K562 (cell line): ENCODE results near the gene FAM234A. TPM values are rescaled to one million over a fixed set of nuclear protein-coding genes. Genes with fewer than 3 reads are reported as not detected.

Source experiments
- CBFA2T2 ChIP-seq: fragments of 450-650 bp; conservative IDR thresholded peaks from 2 replicates; pipeline ENCODE4 v1.6.1; 2017; ENCODE audit warnings: mild to moderate bottlenecking
- CBX1 ChIP-seq: sonication (generic); IDR thresholded peaks from 2 replicates; pipeline ENCODE4 v1.6.1; 2016; ENCODE audit warnings: antibody characterized with exemption, low read depth, mild to moderate bottlenecking
- CHD1 ChIP-seq: fragments of 200-600 bp; sonication (generic); IDR thresholded peaks from one replicate; pipeline ENCODE4 v1.6.1; 2012; ENCODE audit warnings: mild to moderate bottlenecking, moderate library complexity, low read length, inconsistent platforms
- FOXA3 ChIP-seq, 2 experiments: fragments of 450-650 bp in 1 of 2; sonication (generic) in 1 of 2; formaldehyde crosslinking; IDR thresholded peaks in 1 of 2; conservative IDR thresholded peaks in 1 of 2; 2 replicates each; pipeline versions ENCODE4 v1.4.0 to v1.8.0; 2020 to 2022; ENCODE audit warnings: mild to moderate bottlenecking in 2 of 2, missing genetic modification reagents in 1 of 2
- GTF2A2 ChIP-seq: IDR thresholded peaks from 2 replicates; pipeline ENCODE4 v1.6.1; 2016; ENCODE audit warnings: mild to moderate bottlenecking, missing genetic modification characterization, missing compliant biosample characterization
- HLTF ChIP-seq: fragments of 450-650 bp; IDR thresholded peaks from 2 replicates; pipeline ENCODE4 v1.6.1; 2016
- KDM5B ChIP-seq: fragments of 200-600 bp; sonication (generic); IDR thresholded peaks from 2 replicates; pipeline ENCODE4 v1.6.1; 2012; ENCODE audit warnings: low read depth, mild to moderate bottlenecking, moderate library complexity, low read length, control low read depth, inconsistent platforms; ENCODE audit not compliant: insufficient replicate concordance
- LEF1 ChIP-seq: fragments of 450-650 bp; IDR thresholded peaks from 2 replicates; pipeline ENCODE4 v1.6.1; 2016; ENCODE audit warnings: mild to moderate bottlenecking
- MECOM ChIP-seq: fragments of 250-450 bp; sonication (Bioruptor Pico); IDR thresholded peaks from 2 replicates; pipeline ENCODE4 v1.8.0; 2022; ENCODE audit warnings: inconsistent platforms
- MXD1 ChIP-seq: fragments of 250-450 bp; sonication (Bioruptor Pico); IDR thresholded peaks from 2 replicates; pipeline ENCODE4 v1.8.0; 2021; ENCODE audit warnings: borderline replicate concordance, mild to moderate bottlenecking, moderate library complexity; ENCODE audit not compliant: poor library complexity, severe bottlenecking
- NFE2 ChIP-seq: IDR thresholded peaks from 2 replicates; pipeline ENCODE4 v1.6.1; 2014; ENCODE audit warnings: antibody characterized with exemption, low read depth
- NR2C2 ChIP-seq, 2 experiments: fragments of 200-800 bp in 1 of 2; sonication (Bioruptor generic) in 1 of 2; sonication (generic) in 1 of 2; formaldehyde crosslinking in 1 of 2; IDR thresholded peaks; 2 replicates each; pipeline versions ENCODE4 v1.6.1 to v1.8.0; 2016 to 2022; ENCODE audit warnings: mild to moderate bottlenecking in 1 of 2, missing compliant biosample characterization in 1 of 2, missing genetic modification characterization in 1 of 2, missing genetic modification reagents in 1 of 2
- PHF21A ChIP-seq: fragments of 450-650 bp; IDR thresholded peaks from 2 replicates; pipeline ENCODE4 v1.6.1; 2017; ENCODE audit warnings: low read depth, borderline replicate concordance
- PRMT5 ChIP-seq: sonication (generic); formaldehyde crosslinking; IDR thresholded peaks from 2 replicates; pipeline ENCODE4 v1.5.0; 2020; ENCODE audit warnings: missing genetic modification reagents
- SNIP1 ChIP-seq: fragments of 450-650 bp; IDR thresholded peaks from 2 replicates; pipeline ENCODE4 v1.7.1; 2017; ENCODE audit warnings: low read depth, mild to moderate bottlenecking
- SP1 ChIP-seq: sonication (generic); formaldehyde crosslinking; IDR thresholded peaks from 2 replicates; pipeline ENCODE4 v1.8.1; 2022; ENCODE audit warnings: mild to moderate bottlenecking, missing genetic modification reagents
- SRSF1 ChIP-seq: fragments of 200-400 bp; formaldehyde crosslinking; IDR thresholded peaks from 2 replicates; pipeline ENCODE4 v1.6.1; 2017; ENCODE audit warnings: mild to moderate bottlenecking, low read depth, low read length, moderate library complexity
- STAG1 ChIP-seq: sonication (generic); formaldehyde crosslinking; IDR thresholded peaks from 2 replicates; pipeline ENCODE4 v1.5.0; 2020; ENCODE audit warnings: missing genetic modification reagents, borderline replicate concordance
- ZNF217 ChIP-seq: sonication (generic); formaldehyde crosslinking; IDR thresholded peaks from 2 replicates; pipeline ENCODE4 v1.8.0; 2022; ENCODE audit warnings: mild to moderate bottlenecking, missing genetic modification reagents
- ZNF282 ChIP-seq: sonication (generic); formaldehyde crosslinking; IDR thresholded peaks from 2 replicates; pipeline ENCODE4 v1.8.1; 2023; ENCODE audit warnings: missing genetic modification reagents
- ZNF347 ChIP-seq: fragments of 450-650 bp; formaldehyde crosslinking; IDR thresholded peaks from 2 replicates; pipeline ENCODE4 v1.4.0; 2020; ENCODE audit warnings: low read depth, mild to moderate bottlenecking, moderate library complexity
- ZNF551 ChIP-seq: fragments of 250-450 bp; sonication (Bioruptor Pico); IDR thresholded peaks from 2 replicates; pipeline ENCODE4 v1.5.0; 2021; ENCODE audit warnings: mild to moderate bottlenecking, moderate library complexity
- polyA plus RNA-seq, 8 experiments: library from polyadenylated mRNA; depleted of rRNA in 4 of 8; stranded (reverse) in 5 of 8; unstranded in 3 of 8; fragments of >200 nt; fragmentation: Nextera tagmentation in 2 of 8; fragmentation: Illumina TruSeq in 1 of 8; extraction: Ambion mirVana in 2 of 8; extraction: Trizol in 1 of 8; gene quantifications; 2 replicates each; pipeline versions ENCODE4 v1.2.1 to v1.2.3, GENCODE V29; 2011 to 2014; ENCODE audit warnings: inconsistent platforms in 1 of 8, missing spikeins in 1 of 8
- total RNA-seq, 7 experiments: library from RNA; depleted of rRNA in 6 of 7; stranded (reverse); fragments of >200 nt in 6 of 7; fragmentation: Illumina TruSeq in 2 of 7; extraction: Trizol in 2 of 7; gene quantifications; 2 replicates each; pipeline versions ENCODE4 v1.2.1 to v1.2.3, GENCODE V29; 2011 to 2021; ENCODE audit warnings: low replicate concordance in 1 of 7
- TF ChIP-seq, protein P1 (sequence below): sonication (generic); formaldehyde crosslinking; IDR thresholded peaks from 2 replicates; pipeline ENCODE4 v1.8.1; 2023; ENCODE audit warnings: mild to moderate bottlenecking, missing genetic modification reagents
- TF ChIP-seq, protein P2 (sequence below), 2 experiments: fragments of 450-650 bp; conservative IDR thresholded peaks; 2 replicates each; pipeline ENCODE4 v1.6.1; 2017; ENCODE audit warnings: mild to moderate bottlenecking in 2 of 2, moderate library complexity in 2 of 2
- TF ChIP-seq, protein P3 (sequence below): fragments of 450-650 bp; IDR thresholded peaks from 2 replicates; pipeline ENCODE4 v1.6.1; 2016; ENCODE audit warnings: low read depth, mild to moderate bottlenecking, moderate library complexity

The FAM234A gene
- total and polyA plus RNA-seq, 9 of the 15 experiments (the other 6 are each of a cell fraction or from before 2014, with no cell fraction given), result 1.0 to 47.9 (median 15.0) TPM

DNA sequence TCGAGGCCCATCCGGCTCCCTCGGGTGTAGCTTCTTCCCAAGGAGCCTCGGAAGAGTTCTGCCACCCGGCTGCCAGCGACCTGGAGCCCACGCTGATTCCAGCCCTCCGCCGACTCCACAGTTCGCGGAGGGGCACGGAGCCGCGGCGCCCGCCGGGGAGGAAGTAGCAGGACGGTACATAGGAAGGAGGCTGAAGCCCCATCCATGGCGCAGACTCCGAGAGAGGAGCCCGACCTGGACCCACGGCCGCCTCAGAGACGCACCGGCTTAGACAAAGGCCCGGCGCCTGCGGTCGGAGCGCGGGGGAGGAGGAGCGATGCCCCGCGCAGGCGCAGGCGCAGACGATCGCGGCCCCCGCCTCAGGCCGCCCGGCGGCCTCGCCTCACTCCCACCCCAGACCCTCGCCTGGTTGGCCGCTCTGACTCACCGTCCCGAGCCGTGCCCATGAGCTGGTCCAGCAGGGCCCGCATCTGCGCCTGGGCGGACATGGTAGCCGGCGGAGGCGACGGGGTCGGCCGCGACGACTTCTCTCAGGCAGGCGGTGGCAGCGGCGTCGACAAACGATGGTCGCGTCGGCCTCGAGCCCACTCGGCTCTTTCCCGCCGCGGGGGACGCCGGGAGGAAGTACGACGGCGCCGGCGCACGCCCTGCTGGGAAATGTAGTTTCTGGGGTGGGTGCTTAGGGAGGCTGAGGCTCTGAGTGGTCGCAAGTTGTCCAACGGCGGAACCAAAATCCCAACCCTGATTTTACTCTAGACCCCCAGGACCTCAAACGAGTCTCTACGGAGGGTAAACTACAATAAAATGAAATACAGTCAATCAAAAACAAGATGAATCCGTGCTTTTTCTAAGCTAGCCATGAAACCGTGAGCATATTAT, 5.5 kb upstream of the FAM234A start, which contains the start of gene LUC7L (continued):
- TF ChIP-seq SRSF1 (no peak), GTF2A2 (tag) (no peak), FOXA3 (CRISPR knock-in tag; conservative IDR thresholded peaks at IDR 0.05 in 1 of 2, IDR thresholded peaks at IDR 0.05 in 1 of 2) (peak in 1 of 2 experiments; percentile 64; a peak in 1 of 4 replicates), ZNF217 (no peak), ZNF282 (CRISPR knock-in tag) (peak; percentile 93; the same call in 1 of the 2 replicates), PHF21A (no peak), MECOM (CRISPR knock-in tag) (no peak), ZNF347 (CRISPR knock-in tag) (no peak), MXD1 (CRISPR knock-in tag) (no peak), LEF1 (no peak), SP1 (CRISPR knock-in tag) (peak; percentile 83), HLTF (peak; percentile 34; the same call in 1 of the 2 replicates), ZNF551 (CRISPR knock-in tag) (no peak), CHD1 (peak; percentile 42), CBX1 (peak; percentile 97), NFE2 (0 out of 2 replicates have a peak, but pooled peaks have one; percentile 19), PRMT5 (CRISPR knock-in tag) (no peak), STAG1 (CRISPR knock-in tag) (no peak), SNIP1 (no peak), KDM5B (peak; percentile 96), CBFA2T2 (no peak), NR2C2 (CRISPR knock-in tag; IDR thresholded peaks at IDR 0.05) (peak; percentile 61; the same call in 1 of the 2 replicates), NR2C2 (tag; IDR thresholded peaks at IDR 0.05) (peak; percentile 69; the same call in 1 of the 2 replicates)
- TF ChIP-seq, protein P1, sequence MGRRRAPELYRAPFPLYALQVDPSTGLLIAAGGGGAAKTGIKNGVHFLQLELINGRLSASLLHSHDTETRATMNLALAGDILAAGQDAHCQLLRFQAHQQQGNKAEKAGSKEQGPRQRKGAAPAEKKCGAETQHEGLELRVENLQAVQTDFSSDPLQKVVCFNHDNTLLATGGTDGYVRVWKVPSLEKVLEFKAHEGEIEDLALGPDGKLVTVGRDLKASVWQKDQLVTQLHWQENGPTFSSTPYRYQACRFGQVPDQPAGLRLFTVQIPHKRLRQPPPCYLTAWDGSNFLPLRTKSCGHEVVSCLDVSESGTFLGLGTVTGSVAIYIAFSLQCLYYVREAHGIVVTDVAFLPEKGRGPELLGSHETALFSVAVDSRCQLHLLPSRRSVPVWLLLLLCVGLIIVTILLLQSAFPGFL (CRISPR knock-in tag), result no peak
- TF ChIP-seq, protein P2, sequence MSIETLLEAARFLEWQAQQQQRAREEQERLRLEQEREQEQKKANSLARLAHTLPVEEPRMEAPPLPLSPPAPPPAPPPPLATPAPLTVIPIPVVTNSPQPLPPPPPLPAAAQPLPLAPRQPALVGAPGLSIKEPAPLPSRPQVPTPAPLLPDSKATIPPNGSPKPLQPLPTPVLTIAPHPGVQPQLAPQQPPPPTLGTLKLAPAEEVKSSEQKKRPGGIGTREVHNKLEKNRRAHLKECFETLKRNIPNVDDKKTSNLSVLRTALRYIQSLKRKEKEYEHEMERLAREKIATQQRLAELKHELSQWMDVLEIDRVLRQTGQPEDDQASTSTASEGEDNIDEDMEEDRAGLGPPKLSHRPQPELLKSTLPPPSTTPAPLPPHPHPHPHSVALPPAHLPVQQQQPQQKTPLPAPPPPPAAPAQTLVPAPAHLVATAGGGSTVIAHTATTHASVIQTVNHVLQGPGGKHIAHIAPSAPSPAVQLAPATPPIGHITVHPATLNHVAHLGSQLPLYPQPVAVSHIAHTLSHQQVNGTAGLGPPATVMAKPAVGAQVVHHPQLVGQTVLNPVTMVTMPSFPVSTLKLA (conservative IDR thresholded peaks at IDR 0.05), result peak; percentile 67 to 88; a peak in 3 of 4 replicates
- TF ChIP-seq, protein P3, sequence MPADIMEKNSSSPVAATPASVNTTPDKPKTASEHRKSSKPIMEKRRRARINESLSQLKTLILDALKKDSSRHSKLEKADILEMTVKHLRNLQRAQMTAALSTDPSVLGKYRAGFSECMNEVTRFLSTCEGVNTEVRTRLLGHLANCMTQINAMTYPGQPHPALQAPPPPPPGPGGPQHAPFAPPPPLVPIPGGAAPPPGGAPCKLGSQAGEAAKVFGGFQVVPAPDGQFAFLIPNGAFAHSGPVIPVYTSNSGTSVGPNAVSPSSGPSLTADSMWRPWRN, result no peak
